ENCODE results near the gene NOL4.

DNA sequence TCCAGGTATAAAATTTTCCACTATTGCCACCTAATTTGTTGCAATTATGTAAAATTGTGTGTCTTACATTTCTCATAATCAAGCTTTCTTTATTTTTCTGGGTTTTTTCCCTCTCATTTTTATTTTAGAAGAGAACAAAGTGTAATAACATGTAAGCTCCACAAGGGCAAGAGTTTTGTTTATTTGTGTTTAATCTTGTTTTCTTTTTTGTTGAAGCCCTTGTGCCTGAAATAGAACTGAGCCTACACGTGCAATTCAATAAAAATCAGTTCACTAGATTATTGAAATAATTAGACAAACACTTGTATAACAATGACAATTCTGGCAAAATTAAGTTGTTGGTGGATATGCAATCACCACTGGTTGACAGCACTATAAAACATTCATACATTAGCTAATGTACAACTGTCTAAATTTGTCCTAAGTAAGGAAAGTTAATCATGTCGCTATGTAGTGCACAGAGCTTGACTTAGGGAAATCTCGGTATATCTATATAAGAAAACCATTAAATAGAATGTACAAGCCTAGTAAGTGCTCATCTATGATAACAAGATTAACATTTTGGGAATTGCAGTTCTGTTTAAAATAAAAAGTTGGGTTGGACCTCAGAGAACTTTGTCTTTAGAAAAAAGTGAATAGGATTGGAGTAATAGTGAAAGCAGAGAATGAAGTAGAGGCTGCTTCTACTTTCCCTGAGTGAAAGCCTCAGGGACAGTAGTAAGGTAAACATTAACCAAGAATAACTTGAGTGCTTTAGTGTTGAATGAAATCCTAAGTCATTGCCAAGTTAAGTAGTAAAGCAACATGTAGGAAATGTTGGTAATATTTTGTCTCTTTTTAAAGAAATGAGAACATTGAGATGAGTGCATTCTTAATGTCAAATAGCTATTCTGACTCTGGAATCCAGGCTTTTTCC lies 37.4 kb upstream of the NOL4 start:
- TF ChIP-seq, protein P1, sequence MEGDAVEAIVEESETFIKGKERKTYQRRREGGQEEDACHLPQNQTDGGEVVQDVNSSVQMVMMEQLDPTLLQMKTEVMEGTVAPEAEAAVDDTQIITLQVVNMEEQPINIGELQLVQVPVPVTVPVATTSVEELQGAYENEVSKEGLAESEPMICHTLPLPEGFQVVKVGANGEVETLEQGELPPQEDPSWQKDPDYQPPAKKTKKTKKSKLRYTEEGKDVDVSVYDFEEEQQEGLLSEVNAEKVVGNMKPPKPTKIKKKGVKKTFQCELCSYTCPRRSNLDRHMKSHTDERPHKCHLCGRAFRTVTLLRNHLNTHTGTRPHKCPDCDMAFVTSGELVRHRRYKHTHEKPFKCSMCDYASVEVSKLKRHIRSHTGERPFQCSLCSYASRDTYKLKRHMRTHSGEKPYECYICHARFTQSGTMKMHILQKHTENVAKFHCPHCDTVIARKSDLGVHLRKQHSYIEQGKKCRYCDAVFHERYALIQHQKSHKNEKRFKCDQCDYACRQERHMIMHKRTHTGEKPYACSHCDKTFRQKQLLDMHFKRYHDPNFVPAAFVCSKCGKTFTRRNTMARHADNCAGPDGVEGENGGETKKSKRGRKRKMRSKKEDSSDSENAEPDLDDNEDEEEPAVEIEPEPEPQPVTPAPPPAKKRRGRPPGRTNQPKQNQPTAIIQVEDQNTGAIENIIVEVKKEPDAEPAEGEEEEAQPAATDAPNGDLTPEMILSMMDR (IDR thresholded peaks at IDR 0.05; ENCODE audit: control extremely low read depth in 1 of 3, insufficient read depth in 1 of 3, low read depth in 1 of 3, low read length in 3 of 3), result no peak
- no peak for TF ChIP-seq POLR2A (IDR thresholded peaks at IDR 0.05; ENCODE audit: control extremely low read depth in 1 of 2, low read depth in 2 of 2, low read length in 2 of 2)
- TF ChIP-seq SP2 (IDR thresholded peaks at IDR 0.05; ENCODE audit: low read length), result no peak
- TF ChIP-seq CEBPB (IDR thresholded peaks at IDR 0.05; ENCODE audit: low read depth, low read length), result no peak
- TF ChIP-seq, protein P2, sequence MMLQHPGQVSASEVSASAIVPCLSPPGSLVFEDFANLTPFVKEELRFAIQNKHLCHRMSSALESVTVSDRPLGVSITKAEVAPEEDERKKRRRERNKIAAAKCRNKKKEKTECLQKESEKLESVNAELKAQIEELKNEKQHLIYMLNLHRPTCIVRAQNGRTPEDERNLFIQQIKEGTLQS (IDR thresholded peaks at IDR 0.05; ENCODE audit: insufficient read depth, low read depth, low read length), result no peak
- TF ChIP-seq KDM4A (IDR thresholded peaks at IDR 0.05; ENCODE audit: low read depth, low read length, severe bottlenecking), result no peak
- no peak for TF ChIP-seq JUND (IDR thresholded peaks at IDR 0.05; ENCODE audit: low read length)
- TF ChIP-seq SAP30 (IDR thresholded peaks at IDR 0.05; ENCODE audit: insufficient read depth, insufficient replicate concordance, low read length), result no peak
- no peak for TF ChIP-seq HDAC6 (IDR thresholded peaks at IDR 0.05; ENCODE audit: low read depth, low read length)
- no peak for TF ChIP-seq POLR2AphosphoS5 (IDR thresholded peaks at IDR 0.05; ENCODE audit: low read depth, low read length)
